Osteocyte (in vitro differentiated cells): ENCODE results near the gene KDF1. TPM values are rescaled to one million over a fixed set of nuclear protein-coding genes. Genes with fewer than 3 reads are reported as not detected.

Experiments
- DNase-seq: peaks from one replicate; pipeline ENCODE4 v3.0.0; 2021; ENCODE audit warnings: mixed read lengths; ENCODE audit not compliant: unreplicated experiment; ENCODE audit errors: extremely low spot score
- H3K27ac Mint-ChIP-seq: one replicate; pipeline ENCODE4 v1.8.0; 2021; ENCODE audit warnings: mild to moderate bottlenecking, mixed read lengths; ENCODE audit not compliant: unreplicated experiment
- H3K27me3 Mint-ChIP-seq: one replicate; pipeline ENCODE4 v1.8.0; 2021; ENCODE audit warnings: mixed read lengths; ENCODE audit not compliant: unreplicated experiment
- H3K36me3 Mint-ChIP-seq: one replicate; pipeline ENCODE4 v1.8.0; 2021; ENCODE audit warnings: mixed read lengths; ENCODE audit not compliant: unreplicated experiment
- H3K4me1 Mint-ChIP-seq: one replicate; pipeline ENCODE4 v1.8.0; 2021; ENCODE audit warnings: mixed read lengths; ENCODE audit not compliant: unreplicated experiment
- H3K4me3 Mint-ChIP-seq: one replicate; pipeline ENCODE4 v1.8.0; 2021; ENCODE audit warnings: mild to moderate bottlenecking, moderate library complexity, mixed read lengths; ENCODE audit not compliant: unreplicated experiment
- H3K9me3 Mint-ChIP-seq: one replicate; pipeline ENCODE4 v1.8.0; 2021; ENCODE audit warnings: mixed read lengths; ENCODE audit not compliant: unreplicated experiment
- CTCF ChIP-seq: fragments of 200-600 bp; sonication (generic); IDR thresholded peaks from 2 replicates; pipeline ENCODE4 v1.5.0; 2021; ENCODE audit warnings: antibody characterized with exemption, mild to moderate bottlenecking, moderate library complexity
- total RNA-seq: library from RNA; stranded (reverse); gene quantifications from 2 replicates; pipeline ENCODE4 v1.2.1, GENCODE V29; 2021

The KDF1 gene
- total RNA-seq, 1 donor from 2014 or later, result not detected

- Mint-ChIP-seq H3K4me1 (peaks cover 10% of the 10 kb centered on the region), H3K27me3 (no peaks in the 10 kb centered on the region), H3K36me3 (no peaks in the 10 kb centered on the region), H3K4me3 (no peak overlapping the region), H3K9me3 (no peaks in the 10 kb centered on the region), H3K27ac (no peak overlapping the region)
- DNase-seq, result no peak
- no peak for TF ChIP-seq CTCF
Observed at GRCh38 chr1:26972821-26973220, 12.6 kb upstream of the KDF1 start.

- Mint-ChIP-seq H3K27me3 (no peaks in the 10 kb centered on the region), H3K4me3 (peak overlapping the region; percentile 29), H3K36me3 (no peaks in the 10 kb centered on the region), H3K27ac (no peak overlapping the region), H3K9me3 (no peaks in the 10 kb centered on the region), H3K4me1 (peaks cover 10% of the 10 kb centered on the region)
- DNase-seq, result no peak
- TF ChIP-seq CTCF, result no peak
Observed at GRCh38 chr1:26972390-26972789, 12.1 kb upstream of the KDF1 start.

- Mint-ChIP-seq H3K27me3 (peaks cover 3% of the 10 kb centered on the region), H3K36me3 (no peaks in the 10 kb centered on the region), H3K4me1 (peaks cover 10% of the 10 kb centered on the region), H3K9me3 (no peaks in the 10 kb centered on the region), H3K27ac (no peak overlapping the region), H3K4me3 (no peak overlapping the region)
- TF ChIP-seq CTCF, result no peak
- DNase-seq, result no peak
Observed at GRCh38 chr1:26971590-26971989, 11.3 kb upstream of the KDF1 start.

GRCh38 chr1:26970810-26971209 lies 10.5 kb upstream of the KDF1 start:
- Mint-ChIP-seq H3K27ac (no peak overlapping the region), H3K27me3 (peaks cover 4% of the 10 kb centered on the region), H3K9me3 (no peaks in the 10 kb centered on the region)

GRCh38 chr1:26965628-26966027 lies 5.4 kb upstream of the KDF1 start:
- Mint-ChIP-seq H3K36me3 (no peaks in the 10 kb centered on the region), H3K27ac (no peak overlapping the region), H3K4me1 (peaks cover 3% of the 10 kb centered on the region), H3K4me3 (no peak overlapping the region), H3K9me3 (no peaks in the 10 kb centered on the region), H3K27me3 (peaks cover 26% of the 10 kb centered on the region)
- DNase-seq, result no peak
- no peak for TF ChIP-seq CTCF

More at GRCh38 chr1:26970810-26971209, 10.5 kb upstream of the KDF1 start:
- TF ChIP-seq CTCF, result no peak
- Mint-ChIP-seq H3K4me3 (no peak overlapping the region), H3K4me1 (peaks cover 10% of the 10 kb centered on the region), H3K36me3 (no peaks in the 10 kb centered on the region)
- no peak for DNase-seq
